ENCODE data around the gene SLC12A5.

Gene SLC12A5

DNA sequence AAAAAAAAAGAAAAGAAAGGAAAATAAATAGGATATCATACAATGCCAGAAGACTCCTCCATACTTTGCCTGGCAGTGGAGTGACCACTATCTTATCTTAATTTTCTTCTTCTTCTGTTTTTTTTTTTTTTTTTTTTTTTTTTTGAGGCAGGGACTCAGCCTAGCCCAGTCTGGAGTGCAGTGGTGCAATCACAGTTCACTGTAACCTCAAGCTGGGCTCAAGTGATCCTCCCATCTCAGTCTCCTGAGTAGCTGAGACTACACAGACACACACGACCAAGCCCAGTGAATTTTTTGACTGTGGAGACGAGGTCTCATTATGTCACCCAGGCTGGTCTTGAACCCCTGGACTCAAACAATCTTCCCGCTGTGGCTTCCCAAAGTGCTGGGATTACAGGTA lies 37.4 kb upstream of the SLC12A5 start:
- H3K4me3 ChIP-seq (ENCODE audit: low read depth, low read length) = no peak overlapping the region
- TF ChIP-seq KLF1 (tag by site-specific recombination; IDR thresholded peaks at IDR 0.05) = no peak
- no peak for TF ChIP-seq ZSCAN23 (tag by site-specific recombination; IDR thresholded peaks at IDR 0.05)
- no peak for TF ChIP-seq ZNF837 (tag by site-specific recombination; IDR thresholded peaks at IDR 0.05)
- no peak for TF ChIP-seq KLF16 (tag by site-specific recombination; IDR thresholded peaks at IDR 0.05)
- no peak for TF ChIP-seq ZNF48 (tag by site-specific recombination; IDR thresholded peaks at IDR 0.05)
- TF ChIP-seq YY1 (tag by site-specific recombination; IDR thresholded peaks at IDR 0.05) = no peak
- TF ChIP-seq, protein P1, sequence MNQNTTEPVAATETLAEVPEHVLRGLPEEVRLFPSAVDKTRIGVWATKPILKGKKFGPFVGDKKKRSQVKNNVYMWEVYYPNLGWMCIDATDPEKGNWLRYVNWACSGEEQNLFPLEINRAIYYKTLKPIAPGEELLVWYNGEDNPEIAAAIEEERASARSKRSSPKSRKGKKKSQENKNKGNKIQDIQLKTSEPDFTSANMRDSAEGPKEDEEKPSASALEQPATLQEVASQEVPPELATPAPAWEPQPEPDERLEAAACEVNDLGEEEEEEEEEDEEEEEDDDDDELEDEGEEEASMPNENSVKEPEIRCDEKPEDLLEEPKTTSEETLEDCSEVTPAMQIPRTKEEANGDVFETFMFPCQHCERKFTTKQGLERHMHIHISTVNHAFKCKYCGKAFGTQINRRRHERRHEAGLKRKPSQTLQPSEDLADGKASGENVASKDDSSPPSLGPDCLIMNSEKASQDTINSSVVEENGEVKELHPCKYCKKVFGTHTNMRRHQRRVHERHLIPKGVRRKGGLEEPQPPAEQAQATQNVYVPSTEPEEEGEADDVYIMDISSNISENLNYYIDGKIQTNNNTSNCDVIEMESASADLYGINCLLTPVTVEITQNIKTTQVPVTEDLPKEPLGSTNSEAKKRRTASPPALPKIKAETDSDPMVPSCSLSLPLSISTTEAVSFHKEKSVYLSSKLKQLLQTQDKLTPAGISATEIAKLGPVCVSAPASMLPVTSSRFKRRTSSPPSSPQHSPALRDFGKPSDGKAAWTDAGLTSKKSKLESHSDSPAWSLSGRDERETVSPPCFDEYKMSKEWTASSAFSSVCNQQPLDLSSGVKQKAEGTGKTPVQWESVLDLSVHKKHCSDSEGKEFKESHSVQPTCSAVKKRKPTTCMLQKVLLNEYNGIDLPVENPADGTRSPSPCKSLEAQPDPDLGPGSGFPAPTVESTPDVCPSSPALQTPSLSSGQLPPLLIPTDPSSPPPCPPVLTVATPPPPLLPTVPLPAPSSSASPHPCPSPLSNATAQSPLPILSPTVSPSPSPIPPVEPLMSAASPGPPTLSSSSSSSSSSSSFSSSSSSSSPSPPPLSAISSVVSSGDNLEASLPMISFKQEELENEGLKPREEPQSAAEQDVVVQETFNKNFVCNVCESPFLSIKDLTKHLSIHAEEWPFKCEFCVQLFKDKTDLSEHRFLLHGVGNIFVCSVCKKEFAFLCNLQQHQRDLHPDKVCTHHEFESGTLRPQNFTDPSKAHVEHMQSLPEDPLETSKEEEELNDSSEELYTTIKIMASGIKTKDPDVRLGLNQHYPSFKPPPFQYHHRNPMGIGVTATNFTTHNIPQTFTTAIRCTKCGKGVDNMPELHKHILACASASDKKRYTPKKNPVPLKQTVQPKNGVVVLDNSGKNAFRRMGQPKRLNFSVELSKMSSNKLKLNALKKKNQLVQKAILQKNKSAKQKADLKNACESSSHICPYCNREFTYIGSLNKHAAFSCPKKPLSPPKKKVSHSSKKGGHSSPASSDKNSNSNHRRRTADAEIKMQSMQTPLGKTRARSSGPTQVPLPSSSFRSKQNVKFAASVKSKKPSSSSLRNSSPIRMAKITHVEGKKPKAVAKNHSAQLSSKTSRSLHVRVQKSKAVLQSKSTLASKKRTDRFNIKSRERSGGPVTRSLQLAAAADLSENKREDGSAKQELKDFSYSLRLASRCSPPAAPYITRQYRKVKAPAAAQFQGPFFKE (tag by site-specific recombination; IDR thresholded peaks at IDR 0.05; ENCODE audit: borderline replicate concordance) = no peak
- TF ChIP-seq, protein P2, sequence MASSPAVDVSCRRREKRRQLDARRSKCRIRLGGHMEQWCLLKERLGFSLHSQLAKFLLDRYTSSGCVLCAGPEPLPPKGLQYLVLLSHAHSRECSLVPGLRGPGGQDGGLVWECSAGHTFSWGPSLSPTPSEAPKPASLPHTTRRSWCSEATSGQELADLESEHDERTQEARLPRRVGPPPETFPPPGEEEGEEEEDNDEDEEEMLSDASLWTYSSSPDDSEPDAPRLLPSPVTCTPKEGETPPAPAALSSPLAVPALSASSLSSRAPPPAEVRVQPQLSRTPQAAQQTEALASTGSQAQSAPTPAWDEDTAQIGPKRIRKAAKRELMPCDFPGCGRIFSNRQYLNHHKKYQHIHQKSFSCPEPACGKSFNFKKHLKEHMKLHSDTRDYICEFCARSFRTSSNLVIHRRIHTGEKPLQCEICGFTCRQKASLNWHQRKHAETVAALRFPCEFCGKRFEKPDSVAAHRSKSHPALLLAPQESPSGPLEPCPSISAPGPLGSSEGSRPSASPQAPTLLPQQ (tag by site-specific recombination; IDR thresholded peaks at IDR 0.05) = no peak
- TF ChIP-seq ZNF433 (tag by site-specific recombination; IDR thresholded peaks at IDR 0.05; ENCODE audit: low read depth) = no peak
- TF ChIP-seq ZNF138 (tag by site-specific recombination; IDR thresholded peaks at IDR 0.05; ENCODE audit: borderline replicate concordance) = no peak
- H3K4me1 ChIP-seq (ENCODE audit: control insufficient read depth, insufficient read depth, low read length) = no peaks in the 10 kb centered on the region
- ChIA-PET POLR2A (interaction anchor here (0.6 to 0.7 kb wide), 2 partner anchors 173 to 254 kb away, joined by 3 to 9 read pairs; no protein-coding TSS in a partner anchor), CTCF (no interaction called here)
- no peaks in the 10 kb centered on the region for H3K9me3 ChIP-seq (ENCODE audit: control insufficient read depth, insufficient read depth, low read depth, low read length)
- H3K27ac ChIP-seq (ENCODE audit: extremely low read depth, low read depth, low read length) = no peak overlapping the region
- H3K36me3 ChIP-seq (ENCODE audit: control insufficient read depth in 2 of 2, insufficient read depth in 1 of 2, low read length in 2 of 2) = no peaks in the 10 kb centered on the region

DNA sequence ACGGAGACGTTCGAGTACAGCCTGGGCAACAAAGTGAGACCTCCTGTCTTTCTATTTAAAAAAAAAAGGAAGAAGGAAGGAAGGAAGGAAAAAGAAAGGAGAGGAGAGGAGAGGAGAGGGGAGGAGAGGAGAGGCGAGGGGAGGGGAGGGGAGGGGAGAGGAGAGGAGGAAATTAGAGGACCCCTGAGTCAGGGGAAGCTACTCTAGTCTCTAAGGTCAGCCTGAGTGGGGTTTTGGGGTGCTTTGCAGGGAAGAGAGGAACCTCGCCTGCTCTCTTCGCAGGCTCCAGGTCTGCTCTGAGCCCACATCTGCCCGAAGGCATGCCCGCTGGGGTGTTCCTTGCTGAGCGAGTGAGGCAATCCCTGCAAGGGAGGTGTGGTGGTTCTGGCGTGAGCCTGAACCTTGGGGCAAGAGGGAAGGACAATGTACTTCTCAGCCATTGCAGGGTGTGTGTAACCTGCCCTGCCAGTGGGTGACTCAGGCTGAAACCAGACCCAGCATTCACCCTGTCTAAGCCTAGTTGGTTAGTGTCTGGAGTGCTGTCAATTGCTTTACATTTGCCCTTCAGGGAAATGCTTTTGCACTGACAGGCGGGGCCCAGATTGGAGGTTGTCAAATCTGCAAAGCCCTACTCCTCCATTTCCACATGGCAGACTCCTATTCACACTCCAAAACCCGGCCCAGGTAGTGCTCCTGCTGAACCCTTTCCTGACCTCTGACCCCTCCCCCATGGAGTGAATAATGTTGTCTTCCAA lies 35.6 kb upstream of the SLC12A5 start:
- Histone ChIP-seq H3K4me3 (ENCODE audit: low read depth, low read length) (no peak overlapping the region), H3K4me1 (ENCODE audit: control insufficient read depth, insufficient read depth, low read length) (no peaks in the 10 kb centered on the region), H3K36me3 (ENCODE audit: control insufficient read depth in 2 of 2, insufficient read depth in 1 of 2, low read length in 2 of 2) (no peaks in the 10 kb centered on the region), H3K9me3 (ENCODE audit: control insufficient read depth, insufficient read depth, low read depth, low read length) (no peaks in the 10 kb centered on the region), H3K27ac (ENCODE audit: extremely low read depth, low read depth, low read length) (no peak overlapping the region)
- ChIA-PET CTCF (interaction anchor here (0.7 to 2.6 kb wide), 4 partner anchors 9 to 581 kb away, joined by 3 to 19 read pairs (median 3); no protein-coding TSS in a partner anchor), POLR2A (no interaction called here)
- TF ChIP-seq HOXA7 (CRISPR knock-in tag; IDR thresholded peaks at IDR 0.05; ENCODE audit: borderline replicate concordance) (no peak), GLIS1 (tag by site-specific recombination; IDR thresholded peaks at IDR 0.05) (no peak), GFI1B (tag by site-specific recombination; IDR thresholded peaks at IDR 0.05) (0 out of 2 replicates have a peak, but pooled peaks have one; percentile 8), ZBTB7A (tag by site-specific recombination; IDR thresholded peaks at IDR 0.05; ENCODE audit: low read depth) (no peak), ZNF292 (tag by site-specific recombination; IDR thresholded peaks at IDR 0.05; ENCODE audit: borderline replicate concordance, low read depth) (no peak)
- TF ChIP-seq, protein P3, sequence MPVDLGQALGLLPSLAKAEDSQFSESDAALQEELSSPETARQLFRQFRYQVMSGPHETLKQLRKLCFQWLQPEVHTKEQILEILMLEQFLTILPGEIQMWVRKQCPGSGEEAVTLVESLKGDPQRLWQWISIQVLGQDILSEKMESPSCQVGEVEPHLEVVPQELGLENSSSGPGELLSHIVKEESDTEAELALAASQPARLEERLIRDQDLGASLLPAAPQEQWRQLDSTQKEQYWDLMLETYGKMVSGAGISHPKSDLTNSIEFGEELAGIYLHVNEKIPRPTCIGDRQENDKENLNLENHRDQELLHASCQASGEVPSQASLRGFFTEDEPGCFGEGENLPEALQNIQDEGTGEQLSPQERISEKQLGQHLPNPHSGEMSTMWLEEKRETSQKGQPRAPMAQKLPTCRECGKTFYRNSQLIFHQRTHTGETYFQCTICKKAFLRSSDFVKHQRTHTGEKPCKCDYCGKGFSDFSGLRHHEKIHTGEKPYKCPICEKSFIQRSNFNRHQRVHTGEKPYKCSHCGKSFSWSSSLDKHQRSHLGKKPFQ (tag by site-specific recombination; IDR thresholded peaks at IDR 0.05) = peak; percentile 80
- TF ChIP-seq, protein P4, sequence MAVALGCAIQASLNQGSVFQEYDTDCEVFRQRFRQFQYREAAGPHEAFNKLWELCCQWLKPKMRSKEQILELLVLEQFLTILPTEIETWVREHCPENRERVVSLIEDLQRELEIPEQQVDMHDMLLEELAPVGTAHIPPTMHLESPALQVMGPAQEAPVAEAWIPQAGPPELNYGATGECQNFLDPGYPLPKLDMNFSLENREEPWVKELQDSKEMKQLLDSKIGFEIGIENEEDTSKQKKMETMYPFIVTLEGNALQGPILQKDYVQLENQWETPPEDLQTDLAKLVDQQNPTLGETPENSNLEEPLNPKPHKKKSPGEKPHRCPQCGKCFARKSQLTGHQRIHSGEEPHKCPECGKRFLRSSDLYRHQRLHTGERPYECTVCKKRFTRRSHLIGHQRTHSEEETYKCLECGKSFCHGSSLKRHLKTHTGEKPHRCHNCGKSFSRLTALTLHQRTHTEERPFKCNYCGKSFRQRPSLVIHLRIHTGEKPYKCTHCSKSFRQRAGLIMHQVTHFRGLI (tag by site-specific recombination; IDR thresholded peaks at IDR 0.05) = no peak
- TF ChIP-seq, protein P5, sequence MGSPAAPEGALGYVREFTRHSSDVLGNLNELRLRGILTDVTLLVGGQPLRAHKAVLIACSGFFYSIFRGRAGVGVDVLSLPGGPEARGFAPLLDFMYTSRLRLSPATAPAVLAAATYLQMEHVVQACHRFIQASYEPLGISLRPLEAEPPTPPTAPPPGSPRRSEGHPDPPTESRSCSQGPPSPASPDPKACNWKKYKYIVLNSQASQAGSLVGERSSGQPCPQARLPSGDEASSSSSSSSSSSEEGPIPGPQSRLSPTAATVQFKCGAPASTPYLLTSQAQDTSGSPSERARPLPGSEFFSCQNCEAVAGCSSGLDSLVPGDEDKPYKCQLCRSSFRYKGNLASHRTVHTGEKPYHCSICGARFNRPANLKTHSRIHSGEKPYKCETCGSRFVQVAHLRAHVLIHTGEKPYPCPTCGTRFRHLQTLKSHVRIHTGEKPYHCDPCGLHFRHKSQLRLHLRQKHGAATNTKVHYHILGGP (tag by site-specific recombination; IDR thresholded peaks at IDR 0.05) = no peak
- TF ChIP-seq, protein P6, sequence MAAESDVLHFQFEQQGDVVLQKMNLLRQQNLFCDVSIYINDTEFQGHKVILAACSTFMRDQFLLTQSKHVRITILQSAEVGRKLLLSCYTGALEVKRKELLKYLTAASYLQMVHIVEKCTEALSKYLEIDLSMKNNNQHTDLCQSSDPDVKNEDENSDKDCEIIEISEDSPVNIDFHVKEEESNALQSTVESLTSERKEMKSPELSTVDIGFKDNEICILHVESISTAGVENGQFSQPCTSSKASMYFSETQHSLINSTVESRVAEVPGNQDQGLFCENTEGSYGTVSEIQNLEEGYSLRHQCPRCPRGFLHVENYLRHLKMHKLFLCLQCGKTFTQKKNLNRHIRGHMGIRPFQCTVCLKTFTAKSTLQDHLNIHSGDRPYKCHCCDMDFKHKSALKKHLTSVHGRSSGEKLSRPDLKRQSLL (tag by site-specific recombination; IDR thresholded peaks at IDR 0.05) = no peak
